ENCODE data around the gene LDHB. TPM values are rescaled to one million over a fixed set of nuclear protein-coding genes. Genes with fewer than 3 reads are reported as not detected.

LDHB gene
- total and polyA plus RNA-seq, 10 of the 15 experiments (the other 5 are each of a cell fraction or from before 2014, with no cell fraction given), result 800 to 3,692 (median 1,366) TPM

DNA sequence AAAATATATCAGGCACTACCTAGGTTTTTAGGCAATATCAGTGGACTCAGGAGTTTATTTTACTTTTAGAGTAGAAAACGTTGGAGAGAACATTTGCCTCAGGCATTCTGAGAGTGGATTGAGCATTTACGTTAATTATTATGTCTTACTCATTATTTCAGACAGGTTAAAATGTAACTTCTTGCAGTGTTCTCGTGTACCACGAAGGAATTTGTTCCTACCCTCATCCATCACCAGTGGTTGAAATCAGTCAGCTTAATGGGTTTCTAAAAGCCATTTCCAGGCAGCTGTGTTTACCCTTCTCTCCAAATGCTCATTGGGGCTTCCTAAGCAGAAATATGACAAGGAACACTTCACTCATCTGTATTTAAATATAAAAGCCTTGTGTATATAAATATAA is 9.1 kb upstream of the LDHB start:
- no peak overlapping the region for H3K4me3 ChIP-seq
- ChIA-PET SMC1A (ENCODE audit: uncharacterized antibody, unreplicated experiment) (interaction anchor here (0.7 to 1.3 kb wide), 2 partner anchors 9 to 15 kb away, joined by 3 read pairs; no protein-coding TSS in a partner anchor), RAD21 (ENCODE audit: unreplicated experiment) (no interaction called here), POLR2A (no interaction called here), CTCF (interaction anchor here (1.1 to 1.4 kb wide), 4 partner anchors 12 to 18 kb away, joined by 3 to 7 read pairs (median 4); no protein-coding TSS in a partner anchor)
- no peaks in the 10 kb centered on the region for H3K79me2 ChIP-seq (ENCODE audit: control insufficient read depth, insufficient read depth, low read length)
- TF ChIP-seq JUNB (IDR thresholded peaks at IDR 0.05), result no peak
- TF ChIP-seq CHD1 (IDR thresholded peaks at IDR 0.05; ENCODE audit: low read depth, low read length), result no peak
- TF ChIP-seq, protein P1, sequence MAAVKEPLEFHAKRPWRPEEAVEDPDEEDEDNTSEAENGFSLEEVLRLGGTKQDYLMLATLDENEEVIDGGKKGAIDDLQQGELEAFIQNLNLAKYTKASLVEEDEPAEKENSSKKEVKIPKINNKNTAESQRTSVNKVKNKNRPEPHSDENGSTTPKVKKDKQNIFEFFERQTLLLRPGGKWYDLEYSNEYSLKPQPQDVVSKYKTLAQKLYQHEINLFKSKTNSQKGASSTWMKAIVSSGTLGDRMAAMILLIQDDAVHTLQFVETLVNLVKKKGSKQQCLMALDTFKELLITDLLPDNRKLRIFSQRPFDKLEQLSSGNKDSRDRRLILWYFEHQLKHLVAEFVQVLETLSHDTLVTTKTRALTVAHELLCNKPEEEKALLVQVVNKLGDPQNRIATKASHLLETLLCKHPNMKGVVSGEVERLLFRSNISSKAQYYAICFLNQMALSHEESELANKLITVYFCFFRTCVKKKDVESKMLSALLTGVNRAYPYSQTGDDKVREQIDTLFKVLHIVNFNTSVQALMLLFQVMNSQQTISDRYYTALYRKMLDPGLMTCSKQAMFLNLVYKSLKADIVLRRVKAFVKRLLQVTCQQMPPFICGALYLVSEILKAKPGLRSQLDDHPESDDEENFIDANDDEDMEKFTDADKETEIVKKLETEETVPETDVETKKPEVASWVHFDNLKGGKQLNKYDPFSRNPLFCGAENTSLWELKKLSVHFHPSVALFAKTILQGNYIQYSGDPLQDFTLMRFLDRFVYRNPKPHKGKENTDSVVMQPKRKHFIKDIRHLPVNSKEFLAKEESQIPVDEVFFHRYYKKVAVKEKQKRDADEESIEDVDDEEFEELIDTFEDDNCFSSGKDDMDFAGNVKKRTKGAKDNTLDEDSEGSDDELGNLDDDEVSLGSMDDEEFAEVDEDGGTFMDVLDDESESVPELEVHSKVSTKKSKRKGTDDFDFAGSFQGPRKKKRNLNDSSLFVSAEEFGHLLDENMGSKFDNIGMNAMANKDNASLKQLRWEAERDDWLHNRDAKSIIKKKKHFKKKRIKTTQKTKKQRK (IDR thresholded peaks at IDR 0.05; ENCODE audit: low read depth, low read length), result no peak
- TF ChIP-seq, protein P2, sequence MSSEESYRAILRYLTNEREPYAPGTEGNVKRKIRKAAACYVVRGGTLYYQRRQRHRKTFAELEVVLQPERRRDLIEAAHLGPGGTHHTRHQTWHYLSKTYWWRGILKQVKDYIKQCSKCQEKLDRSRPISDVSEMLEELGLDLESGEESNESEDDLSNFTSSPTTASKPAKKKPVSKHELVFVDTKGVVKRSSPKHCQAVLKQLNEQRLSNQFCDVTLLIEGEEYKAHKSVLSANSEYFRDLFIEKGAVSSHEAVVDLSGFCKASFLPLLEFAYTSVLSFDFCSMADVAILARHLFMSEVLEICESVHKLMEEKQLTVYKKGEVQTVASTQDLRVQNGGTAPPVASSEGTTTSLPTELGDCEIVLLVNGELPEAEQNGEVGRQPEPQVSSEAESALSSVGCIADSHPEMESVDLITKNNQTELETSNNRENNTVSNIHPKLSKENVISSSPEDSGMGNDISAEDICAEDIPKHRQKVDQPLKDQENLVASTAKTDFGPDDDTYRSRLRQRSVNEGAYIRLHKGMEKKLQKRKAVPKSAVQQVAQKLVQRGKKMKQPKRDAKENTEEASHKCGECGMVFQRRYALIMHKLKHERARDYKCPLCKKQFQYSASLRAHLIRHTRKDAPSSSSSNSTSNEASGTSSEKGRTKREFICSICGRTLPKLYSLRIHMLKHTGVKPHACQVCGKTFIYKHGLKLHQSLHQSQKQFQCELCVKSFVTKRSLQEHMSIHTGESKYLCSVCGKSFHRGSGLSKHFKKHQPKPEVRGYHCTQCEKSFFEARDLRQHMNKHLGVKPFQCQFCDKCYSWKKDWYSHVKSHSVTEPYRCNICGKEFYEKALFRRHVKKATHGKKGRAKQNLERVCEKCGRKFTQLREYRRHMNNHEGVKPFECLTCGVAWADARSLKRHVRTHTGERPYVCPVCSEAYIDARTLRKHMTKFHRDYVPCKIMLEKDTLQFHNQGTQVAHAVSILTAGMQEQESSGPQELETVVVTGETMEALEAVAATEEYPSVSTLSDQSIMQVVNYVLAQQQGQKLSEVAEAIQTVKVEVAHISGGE (CRISPR knock-in tag; IDR thresholded peaks at IDR 0.05), result no peak
- no peak for TF ChIP-seq SPI1 (IDR thresholded peaks at IDR 0.05; ENCODE audit: borderline replicate concordance, insufficient read depth, low read depth, low read length)
- no peak for TF ChIP-seq HDAC2 (IDR thresholded peaks at IDR 0.05)
- TF ChIP-seq ZNF274 (IDR thresholded peaks at IDR 0.05; ENCODE audit: insufficient read depth, insufficient read length), result no peak
- TF ChIP-seq, protein P3, sequence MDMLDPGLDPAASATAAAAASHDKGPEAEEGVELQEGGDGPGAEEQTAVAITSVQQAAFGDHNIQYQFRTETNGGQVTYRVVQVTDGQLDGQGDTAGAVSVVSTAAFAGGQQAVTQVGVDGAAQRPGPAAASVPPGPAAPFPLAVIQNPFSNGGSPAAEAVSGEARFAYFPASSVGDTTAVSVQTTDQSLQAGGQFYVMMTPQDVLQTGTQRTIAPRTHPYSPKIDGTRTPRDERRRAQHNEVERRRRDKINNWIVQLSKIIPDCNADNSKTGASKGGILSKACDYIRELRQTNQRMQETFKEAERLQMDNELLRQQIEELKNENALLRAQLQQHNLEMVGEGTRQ (IDR thresholded peaks at IDR 0.05; ENCODE audit: borderline replicate concordance, low read depth, low read length), result no peak
- no peak for TF ChIP-seq SMAD5 (IDR thresholded peaks at IDR 0.05; ENCODE audit: low read depth)
- TF ChIP-seq SP1 (IDR thresholded peaks at IDR 0.05; ENCODE audit: low read depth, low read length), result no peak
- no peak for TF ChIP-seq NR2C2 (IDR thresholded peaks at IDR 0.05; ENCODE audit: borderline replicate concordance, control insufficient read depth, insufficient read length, low read depth)
- TF ChIP-seq WRNIP1 (IDR thresholded peaks at IDR 0.05; ENCODE audit: borderline replicate concordance, low read depth, low read length), result no peak
- TF ChIP-seq BRCA1 (IDR thresholded peaks at IDR 0.05; ENCODE audit: low read depth, low read length), result no peak
- TF ChIP-seq FOXM1 (IDR thresholded peaks at IDR 0.05; ENCODE audit: low read depth, low read length), result no peak
- no peak for TF ChIP-seq LARP7 (IDR thresholded peaks at IDR 0.05)
- no peak for TF ChIP-seq SIN3A (IDR thresholded peaks at IDR 0.05; ENCODE audit: low read depth, low read length)
- no peak for TF ChIP-seq ZBED1 (IDR thresholded peaks at IDR 0.05; ENCODE audit: borderline replicate concordance)
- no peak for TF ChIP-seq BHLHE40 (IDR thresholded peaks at IDR 0.05; ENCODE audit: borderline replicate concordance in 1 of 2, low read depth in 2 of 2, low read length in 1 of 2)
- TF ChIP-seq RUNX3 (IDR thresholded peaks at IDR 0.05; ENCODE audit: low read length), result no peak
- in situ Hi-C loops (cut with MboI), result no loop called here
- intact Hi-C loops (cut with micrococcal nuclease; ENCODE audit: unreplicated experiment), result no loop called here
- no TSS peak for BruUV-seq (replicated peaks)
- H3K9ac ChIP-seq (ENCODE audit: control insufficient read depth, insufficient read depth, low read length), result no peak overlapping the region
- H4K20me1 ChIP-seq (ENCODE audit: control insufficient read depth, insufficient read depth), result no peaks in the 10 kb centered on the region
- H2AFZ ChIP-seq (ENCODE audit: control insufficient read depth, low read depth, low read length), result no peak overlapping the region
- ATAC-seq, result no peak
- 34% methylated on average over 4 of the region's 4 CpGs for WGBS (ENCODE audit: insufficient coverage, insufficient replicate concordance, low lambda C conversion rate, missing lambda C conversion rate)
- no peaks in the 10 kb centered on the region for H3K9me3 ChIP-seq (replicated peaks; ENCODE audit: control insufficient read depth, insufficient read depth, low read length)
- H3K36me3 ChIP-seq (ENCODE audit: control insufficient read depth in 2 of 2, insufficient read depth in 2 of 2, low read length in 1 of 2), result no peaks in the 10 kb centered on the region
- H3K27me3 ChIP-seq (replicated peaks in 1 of 2; ENCODE audit: control insufficient read depth in 2 of 2, insufficient read depth in 2 of 2, low read length in 1 of 2), result peaks cover 0 to 7% of the 10 kb centered on the region in 2 experiments; a peak in 1 of 4 replicates
- no peak overlapping the region for H3K27ac ChIP-seq (ENCODE audit: control insufficient read depth, insufficient read depth)
- no peak overlapping the region for H3K4me2 ChIP-seq (ENCODE audit: control insufficient read depth, insufficient read depth)
- DNase-seq (ENCODE audit: low read depth, low spot score), result no peak
- H3K4me1 ChIP-seq (ENCODE audit: control insufficient read depth, insufficient read depth, low read length), result no peaks in the 10 kb centered on the region
- FAIRE-seq, result no peak
